ENCODE results near the gene POU6F2. TPM values are rescaled to one million over a fixed set of nuclear protein-coding genes. Genes with fewer than 3 reads are reported as not detected.

The POU6F2 gene
- total RNA-seq, 1 experiment from 2014 or later = not detected

DNA sequence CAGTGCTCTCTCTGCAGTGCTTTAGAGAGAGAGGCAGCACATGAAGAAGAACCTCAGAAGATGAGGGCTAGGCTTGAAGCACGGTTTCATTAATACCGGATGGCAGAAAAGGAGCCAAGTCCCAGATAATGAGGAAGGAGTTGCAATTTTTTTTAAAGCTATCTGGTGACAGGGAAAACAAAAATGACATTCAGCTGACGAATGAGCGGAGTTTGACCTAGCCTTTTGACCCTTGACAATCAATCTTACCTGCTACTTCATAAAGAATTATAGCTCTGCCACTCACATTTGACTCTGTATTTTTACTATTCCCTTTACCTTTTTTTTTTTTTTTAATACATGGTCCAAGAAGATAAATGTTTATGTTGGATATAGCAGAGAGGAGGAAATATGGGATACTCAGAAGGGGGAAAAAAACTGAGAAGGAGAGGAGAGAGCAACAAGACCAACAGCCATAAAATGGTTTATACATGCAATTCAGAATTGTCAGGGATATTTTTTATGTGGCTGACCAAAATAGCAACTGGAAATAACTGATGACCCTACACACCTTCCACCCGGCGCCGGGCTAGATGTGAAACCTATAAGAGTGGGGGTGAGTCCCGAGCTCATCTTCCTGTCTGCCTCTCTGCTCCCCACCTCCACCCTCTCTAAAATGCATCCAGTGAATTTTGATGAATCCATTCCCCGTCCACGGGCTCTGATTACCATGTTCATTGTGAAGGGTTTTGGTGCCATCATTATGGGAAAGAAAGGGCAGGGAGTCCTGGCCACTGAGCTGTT is 314.1 kb downstream of the POU6F2 start:
- no peak for TF ChIP-seq TCF7L2 (IDR thresholded peaks at IDR 0.05; ENCODE audit: low read depth, low read length)
- TF ChIP-seq REST (IDR thresholded peaks at IDR 0.05; ENCODE audit: insufficient read depth in 1 of 2, low read depth in 2 of 2, low read length in 1 of 2) = no peak
- TF ChIP-seq CTCF (IDR thresholded peaks at IDR 0.05) = no peak
- TF ChIP-seq SIN3A (IDR thresholded peaks at IDR 0.05; ENCODE audit: borderline replicate concordance, insufficient read depth, low read depth, low read length) = no peak
- no peak for TF ChIP-seq POLR2AphosphoS5 (IDR thresholded peaks at IDR 0.05; ENCODE audit: low read depth, low read length)
- Histone ChIP-seq H3K27ac (ENCODE audit: low read length) (no peak overlapping the region), H3K4me1 (ENCODE audit: control insufficient read depth, insufficient read depth, low read length) (no peaks in the 10 kb centered on the region), H3K27me3 (ENCODE audit: control insufficient read depth, insufficient read depth, low read length) (no peaks in the 10 kb centered on the region; the same call in 1 of the 2 replicates), H3K9me3 (ENCODE audit: control insufficient read depth, insufficient read depth, low read depth, low read length) (no peaks in the 10 kb centered on the region), H3K36me3 (ENCODE audit: control insufficient read depth, insufficient read depth, low read length) (no peaks in the 10 kb centered on the region), H3K4me3 (ENCODE audit: low read depth in 2 of 2, low read length in 2 of 2) (no peak overlapping the region)
- no TSS peak for BruUV-seq (replicated peaks)
- in situ Hi-C loops (cut with HindIII; ENCODE audit: low pct_unique_long_range_greater_than_20kb, low sequenced_read_pairs) (no loop called here), intact Hi-C loops (cut with micrococcal nuclease; ENCODE audit: unreplicated experiment) (no loop called here)
- DNase-seq (ENCODE audit: low read depth, low spot score) = no peak
- ChIA-PET POLR2A (no interaction called here), CTCF (no interaction called here)
- ATAC-seq = no peak

GRCh38 chr7:39293056-39293823 is 315.5 kb downstream of the POU6F2 start:
- no TSS peak for BruUV-seq (replicated peaks)

More at GRCh38 chr7:39293056-39293823, 315.5 kb downstream of the POU6F2 start:
- Histone ChIP-seq H3K27me3 (ENCODE audit: control insufficient read depth, insufficient read depth, low read length) (no peaks in the 10 kb centered on the region), H3K27ac (ENCODE audit: low read length) (no peak overlapping the region), H3K9me3 (ENCODE audit: control insufficient read depth, insufficient read depth, low read depth, low read length) (no peaks in the 10 kb centered on the region), H3K36me3 (ENCODE audit: control insufficient read depth, insufficient read depth, low read length) (no peaks in the 10 kb centered on the region), H3K4me1 (ENCODE audit: control insufficient read depth, insufficient read depth, low read length) (no peaks in the 10 kb centered on the region), H3K4me3 (ENCODE audit: low read depth in 2 of 2, low read length in 2 of 2) (no peak overlapping the region)
- CTCF ChIA-PET = no interaction called here
- no peak for DNase-seq (ENCODE audit: low read depth, low spot score)
- POLR2A ChIA-PET = no interaction called here
- intact Hi-C loops (cut with micrococcal nuclease; ENCODE audit: unreplicated experiment) = no loop called here
- ATAC-seq = no peak
- in situ Hi-C loops (cut with HindIII; ENCODE audit: low pct_unique_long_range_greater_than_20kb, low sequenced_read_pairs) = no loop called here
- TF ChIP-seq REST (IDR thresholded peaks at IDR 0.05; ENCODE audit: insufficient read depth in 1 of 2, low read depth in 2 of 2, low read length in 1 of 2) (no peak), SIN3A (IDR thresholded peaks at IDR 0.05; ENCODE audit: borderline replicate concordance, insufficient read depth, low read depth, low read length) (no peak), TCF7L2 (IDR thresholded peaks at IDR 0.05; ENCODE audit: low read depth, low read length) (no peak), CTCF (IDR thresholded peaks at IDR 0.05) (no peak), POLR2AphosphoS5 (IDR thresholded peaks at IDR 0.05; ENCODE audit: low read depth, low read length) (no peak)
